OCI-LY7 (cell line): ENCODE results near the gene TSR1.

Experiments
- CTCF ChIP-seq: fragments of 200-600 bp; sonication (generic); conservative IDR thresholded peaks from 2 replicates; pipeline ENCODE4 v1.5.1; 2014; ENCODE audit warnings: mild to moderate bottlenecking, antibody characterized with exemption, low read length, moderate library complexity, mixed read lengths
- EZH2phosphoT487 ChIP-seq: fragments of 200-600 bp; sonication (generic); IDR thresholded peaks from 2 replicates; pipeline ENCODE4 v1.6.1; 2018; ENCODE audit warnings: low read depth, borderline replicate concordance, mild to moderate bottlenecking, mixed run types, antibody characterized with exemption, low read length, moderate library complexity, mixed read lengths

GRCh38 chr17:2321399-2321798 lies 14.9 kb downstream of the TSR1 start:
- TF ChIP-seq CTCF (no peak), EZH2phosphoT487 (no peak)
